SK-N-DZ (cell line): ENCODE results near the gene ATP13A1.

Experiments
- DNase-seq: peaks from one replicate; pipeline ENCODE4 v3.0.0-alpha.2; 2015; ENCODE audit warnings: low spot score

Gene ATP13A1

GRCh38 chr19:19644054-19644388, 19.5 kb downstream of the ATP13A1 start:
- DNase-seq: no peak

GRCh38 chr19:19643158-19644053, 20.1 kb downstream of the ATP13A1 start, which contains the start of gene GMIP:
Gene GMIP, minus strand, starts transcription at chr19:19643657. Its CDS starts 128 bp downstream, at chr19:19643529.
- peak; percentile 60 for DNase-seq

GRCh38 chr19:19642506-19643157, 20.8 kb downstream of the ATP13A1 start:
- DNase-seq: no peak

GRCh38 chr19:19637523-19638251, 25.8 kb downstream of the ATP13A1 start:
- DNase-seq: no peak

- DNase-seq: no peak
Measured at GRCh38 chr19:19637186-19637522, 26.3 kb downstream of the ATP13A1 start.

- DNase-seq: no peak
Measured at GRCh38 chr19:19636573-19637185, 26.8 kb downstream of the ATP13A1 start.

- no peak for DNase-seq
Measured at GRCh38 chr19:19635313-19635702, 28.2 kb downstream of the ATP13A1 start.

- DNase-seq: no peak
Measured at GRCh38 chr19:19634516-19635312, 28.8 kb downstream of the ATP13A1 start.

GRCh38 chr19:19633711-19634515, 29.6 kb downstream of the ATP13A1 start:
- DNase-seq: no peak

GRCh38 chr19:19632661-19633060, 30.8 kb downstream of the ATP13A1 start:
- no peak for DNase-seq

GRCh38 chr19:19631346-19631745, 32.1 kb downstream of the ATP13A1 start:
- DNase-seq: no peak

GRCh38 chr19:19630426-19630825, 33.0 kb downstream of the ATP13A1 start:
- DNase-seq: no peak

- DNase-seq: no peak
Measured at GRCh38 chr19:19630062-19630414, 33.4 kb downstream of the ATP13A1 start.

GRCh38 chr19:19628501-19629134, 34.9 kb downstream of the ATP13A1 start:
- peak; percentile 83 for DNase-seq

- DNase-seq: peak; percentile 55
Measured at GRCh38 chr19:19627621-19628500, 35.6 kb downstream of the ATP13A1 start, which contains the start of gene LPAR2. Gene LPAR2, minus strand, starts transcription at chr19:19628220. Its CDS starts 945 bp downstream, at chr19:19627275.

- DNase-seq: no peak
Measured at GRCh38 chr19:19626516-19627472, 36.7 kb downstream of the ATP13A1 start.

- no peak for DNase-seq
Measured at GRCh38 chr19:19624032-19624570, 39.4 kb downstream of the ATP13A1 start.
